ENCODE results near the gene GJC2. TPM values are rescaled to one million over a fixed set of nuclear protein-coding genes. Genes with fewer than 3 reads are reported as not detected.
"Not testable (repeated sequence)": the region's sequence is repeated elsewhere in the genome, so short reads cannot be mapped to it uniquely, and the experiment has no call there.

GJC2 gene
- total RNA-seq, 1 donor from 2014 or later, result 0.65 TPM

GRCh38 chr1:228109962-228110488, 39.7 kb upstream of the GJC2 start:
- peak overlapping the region; percentile 62 for H3K27ac Mint-ChIP-seq (ENCODE audit: unreplicated experiment)
- TF ChIP-seq CTCF (conservative IDR thresholded peaks at IDR 0.05), result no peak

GRCh38 chr1:228110556-228110955, 39.2 kb upstream of the GJC2 start:
- H3K9me3 Mint-ChIP-seq, result peaks cover 3% of the 10 kb centered on the region
- H3K36me3 Mint-ChIP-seq (ENCODE audit: low read depth), result peaks cover 7% of the 10 kb centered on the region
- H3K4me3 Mint-ChIP-seq, result no peak overlapping the region

More at GRCh38 chr1:228109962-228110488, 39.7 kb upstream of the GJC2 start:
- H3K9me3 Mint-ChIP-seq, result peaks cover 1% of the 10 kb centered on the region
- H3K27me3 Mint-ChIP-seq (ENCODE audit: low read depth), result peaks cover 12% of the 10 kb centered on the region
- H3K4me1 Mint-ChIP-seq, result peaks cover 20% of the 10 kb centered on the region
- H3K4me3 Mint-ChIP-seq, result peak overlapping the region; percentile 98
- no peak for DNase-seq (ENCODE audit: low read depth, low spot score)
- H3K36me3 Mint-ChIP-seq (ENCODE audit: low read depth), result peaks cover 5% of the 10 kb centered on the region

GRCh38 chr1:228111315-228111714, 38.4 kb upstream of the GJC2 start:
- peak overlapping the region; percentile 34 for H3K4me3 Mint-ChIP-seq
- H3K9me3 Mint-ChIP-seq; H3K36me3 Mint-ChIP-seq (ENCODE audit: low read depth); H3K27ac Mint-ChIP-seq (ENCODE audit: unreplicated experiment); DNase-seq (ENCODE audit: low read depth, low spot score): not testable (repeated sequence)
- H3K27me3 Mint-ChIP-seq (ENCODE audit: low read depth), result peaks cover 12% of the 10 kb centered on the region
- peaks cover 20% of the 10 kb centered on the region for H3K4me1 Mint-ChIP-seq

More at GRCh38 chr1:228110556-228110955, 39.2 kb upstream of the GJC2 start:
- no peak overlapping the region for H3K27ac Mint-ChIP-seq (ENCODE audit: unreplicated experiment)
- TF ChIP-seq CTCF (conservative IDR thresholded peaks at IDR 0.05), result no peak
- peaks cover 12% of the 10 kb centered on the region for H3K27me3 Mint-ChIP-seq (ENCODE audit: low read depth)
- no peak for DNase-seq (ENCODE audit: low read depth, low spot score)
- peaks cover 20% of the 10 kb centered on the region for H3K4me1 Mint-ChIP-seq

GRCh38 chr1:228112167-228112566, 37.6 kb upstream of the GJC2 start:
- H3K27ac Mint-ChIP-seq (ENCODE audit: unreplicated experiment), result no peak overlapping the region
- no peak for DNase-seq (ENCODE audit: low read depth, low spot score)
- H3K36me3 Mint-ChIP-seq (ENCODE audit: low read depth), result peaks cover 7% of the 10 kb centered on the region
- H3K4me3 Mint-ChIP-seq, result no peak overlapping the region
- peaks cover 12% of the 10 kb centered on the region for H3K27me3 Mint-ChIP-seq (ENCODE audit: low read depth)
- H3K4me1 Mint-ChIP-seq, result peaks cover 20% of the 10 kb centered on the region
- TF ChIP-seq CTCF (conservative IDR thresholded peaks at IDR 0.05), result no peak
- peaks cover 3% of the 10 kb centered on the region for H3K9me3 Mint-ChIP-seq

GRCh38 chr1:228112617-228113016, 37.1 kb upstream of the GJC2 start:
- Mint-ChIP-seq H3K4me1 (peaks cover 20% of the 10 kb centered on the region), H3K27me3 (ENCODE audit: low read depth) (peaks cover 12% of the 10 kb centered on the region), H3K27ac (ENCODE audit: unreplicated experiment) (no peak overlapping the region), H3K9me3 (peaks cover 5% of the 10 kb centered on the region), H3K4me3 (no peak overlapping the region), H3K36me3 (ENCODE audit: low read depth) (peaks cover 9% of the 10 kb centered on the region)
- TF ChIP-seq CTCF (conservative IDR thresholded peaks at IDR 0.05), result no peak
- DNase-seq (ENCODE audit: low read depth, low spot score), result no peak

GRCh38 chr1:228114827-228115226, 34.9 kb upstream of the GJC2 start:
- Mint-ChIP-seq H3K4me3 (peak overlapping the region; percentile 16), H3K36me3 (ENCODE audit: low read depth) (peaks cover 10% of the 10 kb centered on the region), H3K27ac (ENCODE audit: unreplicated experiment) (no peak overlapping the region), H3K9me3 (peaks cover 9% of the 10 kb centered on the region), H3K27me3 (ENCODE audit: low read depth) (peaks cover 7% of the 10 kb centered on the region), H3K4me1 (peaks cover 4% of the 10 kb centered on the region)
- no peak for TF ChIP-seq CTCF (conservative IDR thresholded peaks at IDR 0.05)
- no peak for DNase-seq (ENCODE audit: low read depth, low spot score)

All from neural crest cell (in vitro differentiated cells).